Measurements from ENCODE around the gene GNGT2.

DNA sequence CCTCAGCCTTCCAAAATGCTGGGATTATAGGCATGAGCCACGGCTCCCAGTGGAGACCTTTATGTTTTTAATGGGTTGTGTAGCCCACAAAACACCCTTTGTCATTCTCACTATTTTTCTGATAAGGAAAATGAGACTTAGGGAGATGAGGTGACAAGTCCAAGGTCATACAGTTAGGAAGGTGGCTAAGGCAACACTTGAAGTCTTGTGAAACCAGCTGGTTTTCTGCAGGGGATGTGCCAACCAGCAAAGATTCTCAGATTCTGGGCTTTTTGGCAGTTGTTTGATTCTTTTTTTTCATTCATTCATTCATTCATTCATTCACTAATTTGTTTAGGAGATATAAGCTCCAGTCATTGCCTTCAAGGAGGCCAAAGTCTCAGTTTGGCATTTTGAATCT, 30.2 kb upstream of the GNGT2 start:
- TF ChIP-seq, protein P1, sequence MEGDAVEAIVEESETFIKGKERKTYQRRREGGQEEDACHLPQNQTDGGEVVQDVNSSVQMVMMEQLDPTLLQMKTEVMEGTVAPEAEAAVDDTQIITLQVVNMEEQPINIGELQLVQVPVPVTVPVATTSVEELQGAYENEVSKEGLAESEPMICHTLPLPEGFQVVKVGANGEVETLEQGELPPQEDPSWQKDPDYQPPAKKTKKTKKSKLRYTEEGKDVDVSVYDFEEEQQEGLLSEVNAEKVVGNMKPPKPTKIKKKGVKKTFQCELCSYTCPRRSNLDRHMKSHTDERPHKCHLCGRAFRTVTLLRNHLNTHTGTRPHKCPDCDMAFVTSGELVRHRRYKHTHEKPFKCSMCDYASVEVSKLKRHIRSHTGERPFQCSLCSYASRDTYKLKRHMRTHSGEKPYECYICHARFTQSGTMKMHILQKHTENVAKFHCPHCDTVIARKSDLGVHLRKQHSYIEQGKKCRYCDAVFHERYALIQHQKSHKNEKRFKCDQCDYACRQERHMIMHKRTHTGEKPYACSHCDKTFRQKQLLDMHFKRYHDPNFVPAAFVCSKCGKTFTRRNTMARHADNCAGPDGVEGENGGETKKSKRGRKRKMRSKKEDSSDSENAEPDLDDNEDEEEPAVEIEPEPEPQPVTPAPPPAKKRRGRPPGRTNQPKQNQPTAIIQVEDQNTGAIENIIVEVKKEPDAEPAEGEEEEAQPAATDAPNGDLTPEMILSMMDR (IDR thresholded peaks at IDR 0.05) = no peak
- TF ChIP-seq ZFX (IDR thresholded peaks at IDR 0.05; ENCODE audit: borderline replicate concordance) = no peak

Measured in 22Rv1 (cell line).